PC-3 (cell line): Measurements from ENCODE around the gene NOP9. TPM values are rescaled to one million over a fixed set of nuclear protein-coding genes. Genes with fewer than 3 reads are reported as not detected.

Experiments
- ATAC-seq: fragments of 200-7000 bp; cut with Tn5 transposase; 2 replicates; pipeline ENCODE4 v1.9.1; 2020; ENCODE audit warnings: mild to moderate bottlenecking, moderate library complexity
- BruUV-seq: library from RNA; stranded (reverse); fragments of 400-500 nt; replicated peaks from 2 replicates; lab custom pipeline; 2021; lab: Mats Ljungman, UMichigan
- CTCF ChIA-PET: fragments of 300-600 bp; sonication (Branson Sonifier 250); formaldehyde crosslinking; loops from one replicate; lab custom pipeline; 2022; ENCODE audit warnings: antibody characterized with exemption; lab: Charles Lee
- POLR2A ChIA-PET: fragments of 300-600 bp; sonication (Branson Sonifier 250); formaldehyde crosslinking; loops from one replicate; lab custom pipeline; 2022; ENCODE audit warnings: antibody characterized with exemption; ENCODE audit not compliant: unreplicated experiment; lab: Charles Lee
- DNase-seq: peaks from one replicate; pipeline ENCODE4 v3.0.0-alpha.2; 2015
- H2AFZ ChIP-seq: fragments of 300-600 bp; sonication (generic); 2 replicates; pipeline ENCODE4 v1.6.0; 2016; ENCODE audit warnings: antibody characterized with exemption, low read length
- H3F3A ChIP-seq: fragments of 300-600 bp; sonication (generic); one replicate; pipeline ENCODE4 v1.6.0; 2017; ENCODE audit warnings: antibody characterized with exemption, low read length, control low read depth, mild to moderate bottlenecking; ENCODE audit not compliant: unreplicated experiment
- H3K27ac ChIP-seq: fragments of 300-600 bp; sonication (generic); 2 replicates; pipeline ENCODE4 v1.5.1; 2016; ENCODE audit warnings: mild to moderate bottlenecking, low read length
- H3K27me3 ChIP-seq: fragments of 300-600 bp; sonication (generic); 2 replicates; pipeline ENCODE4 v1.6.1; 2016; ENCODE audit warnings: low read length, mixed read lengths
- H3K36me3 ChIP-seq: fragments of 300-600 bp; sonication (generic); 2 replicates; pipeline ENCODE4 v1.6.1; 2016; ENCODE audit warnings: low read depth, mixed run types, low read length, mixed read lengths
- H3K4me1 ChIP-seq: fragments of 300-600 bp; sonication (generic); 2 replicates; pipeline ENCODE4 v1.5.1; 2016; ENCODE audit warnings: low read length; ENCODE audit not compliant: insufficient read depth
- H3K4me2 ChIP-seq: fragments of 300-600 bp; sonication (generic); 2 replicates; pipeline ENCODE4 v1.6.0; 2016; ENCODE audit warnings: low read length
- H3K4me3 ChIP-seq: fragments of 300-600 bp; sonication (generic); 2 replicates; pipeline ENCODE4 v1.5.1; 2016; ENCODE audit warnings: mild to moderate bottlenecking, low read length, mixed read lengths
- H3K79me2 ChIP-seq: fragments of 300-600 bp; sonication (generic); 2 replicates; pipeline ENCODE4 v1.6.1; 2017; ENCODE audit warnings: low read length, mixed read lengths
- H3K9ac ChIP-seq: fragments of 300-600 bp; sonication (generic); 2 replicates; pipeline ENCODE4 v1.6.0; 2016; ENCODE audit warnings: mild to moderate bottlenecking, low read length
- H3K9me2 ChIP-seq: fragments of 300-600 bp; sonication (generic); replicated peaks from 2 replicates; pipeline ENCODE4 v1.6.1; 2016; ENCODE audit warnings: mixed run types, low read length, mixed read lengths
- H3K9me3 ChIP-seq: fragments of 300-600 bp; sonication (generic); 2 replicates; pipeline ENCODE4 v1.6.1; 2016; ENCODE audit warnings: low read length, mixed read lengths
- H4K20me1 ChIP-seq: fragments of 300-600 bp; sonication (generic); 2 replicates; pipeline ENCODE4 v1.6.1; 2016; ENCODE audit warnings: low read length, mixed read lengths
- CTCF ChIP-seq: fragments of 300-600 bp; sonication (generic); conservative IDR thresholded peaks from 2 replicates; pipeline ENCODE4 v1.5.1; 2017; ENCODE audit warnings: antibody characterized with exemption, low read depth, mild to moderate bottlenecking, low read length
- EZH2 ChIP-seq: fragments of 300-600 bp; sonication (generic); IDR thresholded peaks from one replicate; pipeline ENCODE4 v1.6.1; 2017; ENCODE audit warnings: antibody characterized with exemption, mild to moderate bottlenecking, low read length; ENCODE audit not compliant: unreplicated experiment
- EZH2phosphoT487 ChIP-seq: fragments of 300-600 bp; sonication (generic); IDR thresholded peaks from 2 replicates; pipeline ENCODE4 v1.6.1; 2018; ENCODE audit warnings: mild to moderate bottlenecking, antibody characterized with exemption, low read length, borderline replicate concordance
- intact Hi-C: fragments of 100-400 bp; cut with micrococcal nuclease; formaldehyde crosslinking; loops from 2 replicates; pipeline ENCODE4 v1.9.0; 2023
- total RNA-seq: library from RNA; depleted of rRNA; stranded (reverse); fragments of >200 nt; gene quantifications from 2 replicates; pipeline ENCODE4 v1.2.3, GENCODE V29; 2014

Gene NOP9
- total RNA-seq, 1 experiment from 2014 or later = 30.4 TPM

DNA sequence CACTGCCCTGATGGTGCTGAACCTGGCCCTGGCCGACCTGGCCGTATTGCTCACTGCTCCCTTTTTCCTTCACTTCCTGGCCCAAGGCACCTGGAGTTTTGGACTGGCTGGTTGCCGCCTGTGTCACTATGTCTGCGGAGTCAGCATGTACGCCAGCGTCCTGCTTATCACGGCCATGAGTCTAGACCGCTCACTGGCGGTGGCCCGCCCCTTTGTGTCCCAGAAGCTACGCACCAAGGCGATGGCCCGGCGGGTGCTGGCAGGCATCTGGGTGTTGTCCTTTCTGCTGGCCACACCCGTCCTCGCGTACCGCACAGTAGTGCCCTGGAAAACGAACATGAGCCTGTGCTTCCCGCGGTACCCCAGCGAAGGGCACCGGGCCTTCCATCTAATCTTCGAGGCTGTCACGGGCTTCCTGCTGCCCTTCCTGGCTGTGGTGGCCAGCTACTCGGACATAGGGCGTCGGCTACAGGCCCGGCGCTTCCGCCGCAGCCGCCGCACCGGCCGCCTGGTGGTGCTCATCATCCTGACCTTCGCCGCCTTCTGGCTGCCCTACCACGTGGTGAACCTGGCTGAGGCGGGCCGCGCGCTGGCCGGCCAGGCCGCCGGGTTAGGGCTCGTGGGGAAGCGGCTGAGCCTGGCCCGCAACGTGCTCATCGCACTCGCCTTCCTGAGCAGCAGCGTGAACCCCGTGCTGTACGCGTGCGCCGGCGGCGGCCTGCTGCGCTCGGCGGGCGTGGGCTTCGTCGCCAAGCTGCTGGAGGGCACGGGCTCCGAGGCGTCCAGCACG lies 16.4 kb downstream of the NOP9 start:
- H3K27ac ChIP-seq = no peak overlapping the region
- H3K27me3 ChIP-seq = no peaks in the 10 kb centered on the region
- no peak overlapping the region for H3K9ac ChIP-seq
- ChIA-PET CTCF (no interaction called here), POLR2A (no interaction called here)
- H4K20me1 ChIP-seq = no peaks in the 10 kb centered on the region
- H3K9me2 ChIP-seq = no peaks in the 10 kb centered on the region
- no peak overlapping the region for H2AFZ ChIP-seq
- no peak overlapping the region for H3K4me3 ChIP-seq
- DNase-seq (no peak), ATAC-seq (peak; percentile 53)
- H3F3A ChIP-seq = no peaks in the 10 kb centered on the region
- no peaks in the 10 kb centered on the region for H3K9me3 ChIP-seq
- intact Hi-C loops = no loop called here
- TF ChIP-seq EZH2phosphoT487 = no peak
- TF ChIP-seq CTCF = no peak
- TF ChIP-seq EZH2 = no peak
- no peaks in the 10 kb centered on the region for H3K79me2 ChIP-seq
- peaks cover 12% of the 10 kb centered on the region for H3K4me1 ChIP-seq
- BruUV-seq = no TSS peak
- no peak overlapping the region for H3K4me2 ChIP-seq
- H3K36me3 ChIP-seq = no peaks in the 10 kb centered on the region

GRCh38 chr14:24316597-24316950 lies 16.9 kb downstream of the NOP9 start:
- POLR2A ChIA-PET = no interaction called here
- no TSS peak for BruUV-seq

More at GRCh38 chr14:24316597-24316950, 16.9 kb downstream of the NOP9 start:
- Histone ChIP-seq H3K9me3 (no peaks in the 10 kb centered on the region), H3K4me1 (peaks cover 12% of the 10 kb centered on the region), H3K36me3 (no peaks in the 10 kb centered on the region), H3K9me2 (no peaks in the 10 kb centered on the region), H4K20me1 (no peaks in the 10 kb centered on the region), H3K9ac (no peak overlapping the region), H3K4me2 (no peak overlapping the region), H3K79me2 (no peaks in the 10 kb centered on the region), H3K27me3 (no peaks in the 10 kb centered on the region), H3K27ac (no peak overlapping the region), H3K4me3 (no peak overlapping the region), H3F3A (no peaks in the 10 kb centered on the region), H2AFZ (no peak overlapping the region)
- intact Hi-C loops = no loop called here
- ATAC-seq = no peak
- CTCF ChIA-PET = no interaction called here
- no peak for TF ChIP-seq EZH2phosphoT487
- no peak for TF ChIP-seq EZH2
- no peak for TF ChIP-seq CTCF
- DNase-seq = no peak
